Right cardiac atrium (tissue), 5 donors: ENCODE measurements around the gene B9D1. TPM values are rescaled to one million over a fixed set of nuclear protein-coding genes. Genes with fewer than 3 reads are reported as not detected.

Source experiments
- ATAC-seq, 2 donors: fragments of 200-7000 bp; cut with Tn5 transposase; one replicate each; pipeline versions ENCODE4 v1.8.0 to v1.9.1; 2020; ENCODE audit warnings: moderate library complexity in 2 of 2, mild to moderate bottlenecking in 1 of 2
- DNase-seq, 3 donors: peaks; one replicate each; pipeline ENCODE4 v3.0.0-alpha.2; 2020
- H3K27ac ChIP-seq: one replicate; pipeline ENCODE4 v1.5.1; 2013; ENCODE audit warnings: mild to moderate bottlenecking, low read length, control low read depth, moderate library complexity
- H3K27me3 ChIP-seq: one replicate; pipeline ENCODE4 v1.6.1; 2013; ENCODE audit not compliant: control insufficient read depth, insufficient read depth
- H3K4me1 ChIP-seq: one replicate; pipeline ENCODE4 v1.6.1; 2013; ENCODE audit warnings: low read length; ENCODE audit not compliant: control insufficient read depth, insufficient read depth
- H3K4me3 ChIP-seq: one replicate; pipeline ENCODE4 v1.5.1; 2013; ENCODE audit warnings: low read length, control low read depth
- H3K9me3 ChIP-seq: one replicate; pipeline ENCODE4 v1.6.1; 2013; ENCODE audit warnings: low read length; ENCODE audit not compliant: control insufficient read depth
- WGBS: extraction: QIAGEN DNeasy Blood & Tissue Kit; methylation state at CpG from one replicate; pipeline ENCODE4 v1.1.7; 2013; 5-methylcytosine and 5-hydroxymethylcytosine counted together
- intact Hi-C, 4 donors: fragments of 100-400 bp; cut with DNase I; formaldehyde crosslinking; loops; one replicate each; pipeline versions ENCODE4 v1.11.0 to v1.14.0; 2022 to 2023
- polyA plus RNA-seq: library from polyadenylated mRNA; stranded (reverse); fragments of 200-250 nt; gene quantifications from one replicate; pipeline ENCODE4 v1.2.3, GENCODE V29; 2013
- total RNA-seq, 4 donors: library from RNA; stranded (reverse); fragmentation: NEBNext Ultra II Directional; extraction: Animal tissue kit (Norgen Biotek cat#: 25700); gene quantifications; one replicate each; pipeline ENCODE4 v1.2.1, GENCODE V29; 2021
- donor health status: healthy with polysubstance abuse.
- donor health status: DM: no; HTN: yes; CAD: no.
- donor health status: DM: no; HTN: no; CAD: no.
- donor health status: DM: no; HTN: yes; CAD: no; lungs with severe emphysema.
- donor health status: DM: yes; HTN: yes; CAD: no.

B9D1 gene
- total and polyA plus RNA-seq, 5 donors: 9.8 to 20.9 (median 12.2) TPM

- no peaks in the 10 kb centered on the region for H3K9me3 ChIP-seq
Measured at GRCh38 chr17:19325542-19325941, 37.0 kb downstream of the B9D1 start.

GRCh38 chr17:19322861-19323260 is 39.7 kb downstream of the B9D1 start:
- ATAC-seq: peak; percentile 51 to 62
- WGBS: 74% methylated on average over 1 of the region's 1 CpG

More at GRCh38 chr17:19325542-19325941, 37.0 kb downstream of the B9D1 start:
- no peak overlapping the region for H3K4me3 ChIP-seq
- no peak for ATAC-seq
- intact Hi-C loops: loop anchor here in 1 of 4 donors (10.0 kb wide), 1 partner anchor 59 kb away; the partner anchor contains the start of gene MFAP4
- H3K27me3 ChIP-seq: no peaks in the 10 kb centered on the region
- no peak overlapping the region for H3K27ac ChIP-seq
- no peak for DNase-seq
- peaks cover 3% of the 10 kb centered on the region for H3K4me1 ChIP-seq

GRCh38 chr17:19322129-19322505 is 40.4 kb downstream of the B9D1 start:
- no peak overlapping the region for H3K4me3 ChIP-seq
- ATAC-seq (no peak), DNase-seq (no peak)
- H3K27ac ChIP-seq: peak overlapping the region; percentile 80
- WGBS: 89% methylated on average over 5 of the region's 5 CpGs
- peaks cover 11% of the 10 kb centered on the region for H3K4me1 ChIP-seq
- no peaks in the 10 kb centered on the region for H3K27me3 ChIP-seq
- H3K9me3 ChIP-seq: no peaks in the 10 kb centered on the region
- intact Hi-C loops: loop anchor here in 1 of 4 donors (10.0 kb wide), 1 partner anchor 63 kb away; the partner anchor contains the start of gene MFAP4

More at GRCh38 chr17:19322861-19323260, 39.7 kb downstream of the B9D1 start:
- DNase-seq: no peak
- Histone ChIP-seq H3K27me3 (no peaks in the 10 kb centered on the region), H3K4me3 (no peak overlapping the region), H3K9me3 (no peaks in the 10 kb centered on the region), H3K27ac (peak overlapping the region; percentile 23), H3K4me1 (peaks cover 4% of the 10 kb centered on the region)
- intact Hi-C loops: loop anchor here in 1 of 4 donors (10.0 kb wide), 1 partner anchor 62 kb away; the partner anchor contains the start of gene MFAP4

GRCh38 chr17:19321481-19322128 is 40.9 kb downstream of the B9D1 start:
- intact Hi-C loops: loop anchor here in 1 of 4 donors (10.0 kb wide), 1 partner anchor 63 kb away; the partner anchor contains the start of gene MFAP4

GRCh38 chr17:19320876-19321275 is 41.6 kb downstream of the B9D1 start:
- H3K4me3 ChIP-seq: no peak overlapping the region
- H3K4me1 ChIP-seq: peaks cover 12% of the 10 kb centered on the region
- peak in 1 of 3 donors; percentile 27 for DNase-seq
- H3K27me3 ChIP-seq: no peaks in the 10 kb centered on the region
- intact Hi-C loops: loop anchor here in 1 of 4 donors (10.0 kb wide), 1 partner anchor 64 kb away; the partner anchor contains the start of gene MFAP4
- peak overlapping the region; percentile 54 for H3K27ac ChIP-seq
- no peak for ATAC-seq
- no peaks in the 10 kb centered on the region for H3K9me3 ChIP-seq
- WGBS: 83% methylated on average over 5 of the region's 5 CpGs

More at GRCh38 chr17:19321481-19322128, 40.9 kb downstream of the B9D1 start:
- Histone ChIP-seq H3K27ac (peak overlapping the region; percentile 80), H3K4me3 (no peak overlapping the region), H3K4me1 (peaks cover 12% of the 10 kb centered on the region), H3K9me3 (no peaks in the 10 kb centered on the region), H3K27me3 (no peaks in the 10 kb centered on the region)
- 69% methylated on average over 9 of the region's 9 CpGs for WGBS
- ATAC-seq (peak; percentile 10 to 30), DNase-seq (no peak)

- H3K9me3 ChIP-seq: no peaks in the 10 kb centered on the region
Measured at GRCh38 chr17:19319771-19320505, 42.6 kb downstream of the B9D1 start.

GRCh38 chr17:19318611-19319010 is 43.9 kb downstream of the B9D1 start:
- intact Hi-C loops: no loop called here
- 58% methylated on average over 6 of the region's 6 CpGs for WGBS
- no peaks in the 10 kb centered on the region for H3K9me3 ChIP-seq
- peak in 1 of 3 donors; percentile 27 for DNase-seq
- no peak overlapping the region for H3K27ac ChIP-seq
- no peaks in the 10 kb centered on the region for H3K27me3 ChIP-seq
- ATAC-seq: no peak
- H3K4me3 ChIP-seq: no peak overlapping the region
- H3K4me1 ChIP-seq: peaks cover 16% of the 10 kb centered on the region

More at GRCh38 chr17:19319771-19320505, 42.6 kb downstream of the B9D1 start:
- Histone ChIP-seq H3K4me1 (peaks cover 12% of the 10 kb centered on the region), H3K27ac (no peak overlapping the region), H3K4me3 (no peak overlapping the region), H3K27me3 (no peaks in the 10 kb centered on the region)
- ATAC-seq (no peak), DNase-seq (peak in 1 of 3 donors; percentile 47)
- intact Hi-C loops: loop anchor here in 1 of 4 donors (10.0 kb wide), 1 partner anchor 65 kb away; the partner anchor contains the start of gene MFAP4
- WGBS: 89% methylated on average over 12 of the region's 12 CpGs

- DNase-seq (peak; percentile 91 to 94 (median 92)), ATAC-seq (peak; percentile 93 to 95)
- Histone ChIP-seq H3K27me3 (no peaks in the 10 kb centered on the region), H3K27ac (peak overlapping the region; percentile 70), H3K9me3 (no peaks in the 10 kb centered on the region), H3K4me1 (peaks cover 16% of the 10 kb centered on the region), H3K4me3 (no peak overlapping the region)
- 36% methylated on average over 19 of the region's 19 CpGs for WGBS
- intact Hi-C loops: no loop called here
Measured at GRCh38 chr17:19317359-19318095, 45.0 kb downstream of the B9D1 start.

- Histone ChIP-seq H3K4me1 (peaks cover 16% of the 10 kb centered on the region), H3K27me3 (no peaks in the 10 kb centered on the region), H3K4me3 (no peak overlapping the region), H3K9me3 (no peaks in the 10 kb centered on the region), H3K27ac (peak overlapping the region; percentile 53)
- no peak for ATAC-seq
- WGBS: 76% methylated on average over 3 of the region's 3 CpGs
- no peak for DNase-seq
- intact Hi-C loops: no loop called here
Measured at GRCh38 chr17:19316761-19317358, 45.7 kb downstream of the B9D1 start.

GRCh38 chr17:19315104-19315503 is 47.4 kb downstream of the B9D1 start:
- intact Hi-C loops: no loop called here
- H3K27me3 ChIP-seq: no peaks in the 10 kb centered on the region
- no peak for ATAC-seq
- no peak for DNase-seq
- 90% methylated on average over 4 of the region's 4 CpGs for WGBS
- no peak overlapping the region for H3K27ac ChIP-seq
- H3K4me1 ChIP-seq: peaks cover 13% of the 10 kb centered on the region
- H3K9me3 ChIP-seq: no peaks in the 10 kb centered on the region
- no peak overlapping the region for H3K4me3 ChIP-seq
